Fibroblast of mammary gland (primary cell): Measurements from ENCODE around the gene EXOC4.
"Not testable (repeated sequence)": the region's sequence is repeated elsewhere in the genome, so short reads cannot be mapped to it uniquely, and the experiment has no call there.

Source experiments
- DNase-seq: peaks from one replicate; pipeline ENCODE4 v3.0.0-alpha.2; 2010; ENCODE audit warnings: low read depth
- H3K4me3 ChIP-seq: 2 replicates; pipeline ENCODE4 v1.5.1; 2011; ENCODE audit warnings: low read depth, mild to moderate bottlenecking, low read length, moderate library complexity; ENCODE audit not compliant: control insufficient read depth
- CTCF ChIP-seq: conservative IDR thresholded peaks from 2 replicates; pipeline ENCODE4 v1.5.1; 2011; ENCODE audit warnings: low read depth, low read length, inconsistent platforms; ENCODE audit not compliant: control insufficient read depth, insufficient read depth

EXOC4 gene

GRCh38 chr7:133252858-133253518, at the start of gene EXOC4:
Gene EXOC4 (plus strand): TSS chr7:133253078.
- TF ChIP-seq CTCF = no peak
- peak; percentile 97 for DNase-seq
- H3K4me3 ChIP-seq = peak within 1 kb of the TSS; percentile 91

DNA sequence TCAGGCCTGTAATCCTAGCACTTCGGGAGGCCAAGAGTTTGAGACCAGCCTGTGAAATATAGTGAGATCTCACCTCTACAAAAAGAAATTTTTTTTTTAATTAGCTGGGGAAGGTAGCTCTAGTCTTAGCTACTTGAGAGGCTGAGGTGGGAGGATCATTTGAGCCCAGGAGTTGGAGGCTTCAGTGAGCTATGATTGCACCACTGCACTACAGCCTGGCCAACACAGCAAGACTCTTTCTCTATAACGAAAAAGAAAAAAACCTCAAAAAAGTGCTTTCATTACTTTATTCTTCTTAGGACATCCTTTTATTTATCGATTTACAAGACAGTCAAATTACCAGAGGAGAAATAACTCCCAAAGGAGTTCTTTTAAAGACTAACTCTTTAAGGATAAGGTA, 49.4 kb upstream of the EXOC4 start:
- no peak for TF ChIP-seq CTCF
- DNase-seq = no peak
- H3K4me3 ChIP-seq = no peak overlapping the region

DNA sequence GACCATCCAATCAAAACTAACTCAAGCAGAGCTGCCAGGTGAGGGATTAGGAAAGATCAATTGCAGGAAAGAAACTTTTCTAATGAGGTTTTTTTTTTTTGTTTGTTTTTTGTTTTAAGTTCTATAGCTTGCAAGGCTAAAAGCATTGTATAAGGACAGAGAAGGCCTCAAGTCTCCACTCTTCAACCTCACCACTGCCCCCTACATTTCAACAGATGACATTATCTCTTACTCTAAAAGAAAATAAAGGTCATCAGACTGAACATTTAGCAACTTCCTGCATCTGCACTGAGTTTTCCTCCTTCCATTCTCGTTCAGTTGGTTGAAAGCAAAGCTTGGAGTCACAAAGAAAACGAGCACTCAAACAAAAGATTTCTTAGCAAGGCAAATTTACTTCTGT, 45.2 kb upstream of the EXOC4 start:
- DNase-seq = peak; percentile 42
- peak; percentile 32 for TF ChIP-seq CTCF
- H3K4me3 ChIP-seq = no peak overlapping the region

DNA sequence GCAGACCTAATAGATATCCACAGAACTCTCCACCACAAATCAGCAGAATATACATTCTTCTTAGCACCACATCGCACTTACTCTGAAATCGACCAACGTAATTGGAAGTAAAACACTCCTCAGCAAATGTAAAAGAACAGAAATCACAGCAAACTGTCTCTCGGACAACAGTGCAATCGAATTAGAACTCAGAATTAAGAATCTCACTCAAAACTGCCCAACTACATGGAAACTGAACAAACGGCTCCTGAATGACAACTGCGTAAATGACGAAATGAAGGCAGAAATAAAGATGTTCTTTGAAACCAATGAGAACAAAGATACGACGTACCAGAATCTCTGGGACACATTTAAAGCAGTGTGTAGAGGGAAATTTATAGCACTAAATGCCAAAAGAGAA, 42.1 kb upstream of the EXOC4 start:
- DNase-seq, H3K4me3 ChIP-seq: not testable (repeated sequence)

DNA sequence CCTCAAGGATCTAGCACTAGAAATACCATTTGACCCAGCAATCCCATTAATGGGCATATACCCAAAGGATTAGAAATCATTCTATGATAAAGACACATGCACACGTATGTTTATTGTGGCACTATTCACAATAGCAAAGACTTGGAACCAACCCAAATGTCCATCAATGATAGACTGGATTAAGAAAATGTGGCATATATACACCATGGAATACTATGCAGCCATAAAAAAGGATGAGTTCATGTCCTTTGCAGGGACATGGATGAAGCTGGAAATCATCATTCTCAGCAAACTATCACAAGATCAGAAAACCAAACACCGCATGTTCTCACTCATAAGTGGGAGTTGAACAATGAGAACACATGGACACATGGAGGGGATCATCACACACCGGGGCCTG, 39.1 kb upstream of the EXOC4 start:
- not testable (repeated sequence) for DNase-seq, H3K4me3 ChIP-seq

GRCh38 chr7:133217773-133218172, 35.1 kb upstream of the EXOC4 start:
- no peak for TF ChIP-seq CTCF
- no peak for DNase-seq
- no peak overlapping the region for H3K4me3 ChIP-seq

- TF ChIP-seq CTCF = peak; percentile 90
- DNase-seq = peak; percentile 66
- no peak overlapping the region for H3K4me3 ChIP-seq
Measured at GRCh38 chr7:133230591-133231194, 22.2 kb upstream of the EXOC4 start.

DNA sequence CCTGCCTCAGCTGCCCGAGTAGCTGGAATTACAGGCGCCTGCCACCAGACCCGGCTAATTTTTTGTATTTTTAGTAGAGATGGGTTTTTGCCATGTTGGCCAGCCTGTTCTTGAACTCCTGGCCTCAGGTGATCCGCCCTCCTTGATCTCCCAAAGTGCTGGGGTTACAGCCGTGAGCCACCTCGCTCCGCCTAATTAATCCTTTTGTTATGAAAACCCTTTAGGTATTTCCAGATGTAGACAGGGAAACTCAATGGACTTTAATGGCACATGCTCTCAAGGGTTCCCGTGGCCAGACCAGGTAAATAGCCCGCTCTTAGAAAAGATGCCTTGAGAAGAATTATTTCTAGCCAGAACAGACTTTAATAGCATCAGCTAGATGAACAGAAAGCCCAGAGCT, 19.7 kb upstream of the EXOC4 start:
- no peak for DNase-seq
- no peak for TF ChIP-seq CTCF
- H3K4me3 ChIP-seq = no peak overlapping the region
